Measurements from ENCODE around the gene PLCG2. TPM values are rescaled to one million over a fixed set of nuclear protein-coding genes. Genes with fewer than 3 reads are reported as not detected.

The PLCG2 gene
- total and polyA plus RNA-seq, 9 donors = 4.6 to 7.6 (median 5.3) TPM

GRCh38 chr16:81767987-81768592, 11.0 kb upstream of the PLCG2 start:
- Histone ChIP-seq H3K4me1 (ENCODE audit: control insufficient read depth, insufficient read depth, low read length) (no peaks in the 10 kb centered on the region), H3K27me3 (ENCODE audit: control insufficient read depth, insufficient read depth, low read length) (no peaks in the 10 kb centered on the region), H3K27ac (ENCODE audit: low read length) (no peak overlapping the region), H3K9me3 (replicated peaks; ENCODE audit: control insufficient read depth, low read depth, low read length) (no peaks in the 10 kb centered on the region), H3K36me3 (ENCODE audit: control insufficient read depth, insufficient read depth, low read length) (no peaks in the 10 kb centered on the region), H3K4me3 (ENCODE audit: low read length) (no peak overlapping the region)
- WGBS (ENCODE audit: insufficient coverage) = 100% methylated on average over 1 of the region's 9 CpGs
- DNase-seq = no peak

- H3K4me3 ChIP-seq (ENCODE audit: low read length) = no peak overlapping the region
- no peak for DNase-seq
- no peaks in the 10 kb centered on the region for H3K27me3 ChIP-seq (ENCODE audit: control insufficient read depth, insufficient read depth, low read length)
- H3K36me3 ChIP-seq (ENCODE audit: control insufficient read depth, insufficient read depth, low read length) = no peaks in the 10 kb centered on the region
- 68% methylated on average over 4 of the region's 7 CpGs for WGBS (ENCODE audit: insufficient coverage)
- H3K27ac ChIP-seq (ENCODE audit: low read length) = no peak overlapping the region
- H3K4me1 ChIP-seq (ENCODE audit: control insufficient read depth, insufficient read depth, low read length) = no peaks in the 10 kb centered on the region
- no peaks in the 10 kb centered on the region for H3K9me3 ChIP-seq (replicated peaks; ENCODE audit: control insufficient read depth, low read depth, low read length)
Measured at GRCh38 chr16:81770008-81770407, 9.1 kb upstream of the PLCG2 start.

- Histone ChIP-seq H3K9me3 (replicated peaks; ENCODE audit: control insufficient read depth, low read depth, low read length) (no peaks in the 10 kb centered on the region), H3K36me3 (ENCODE audit: control insufficient read depth, insufficient read depth, low read length) (no peaks in the 10 kb centered on the region), H3K4me1 (ENCODE audit: control insufficient read depth, insufficient read depth, low read length) (peaks cover 3% of the 10 kb centered on the region), H3K4me3 (ENCODE audit: low read length) (no peak overlapping the region), H3K27me3 (ENCODE audit: control insufficient read depth, insufficient read depth, low read length) (peaks cover 17% of the 10 kb centered on the region), H3K27ac (ENCODE audit: low read length) (no peak overlapping the region)
- no peak for DNase-seq
- WGBS (ENCODE audit: insufficient coverage) = 51% methylated on average over 5 of the region's 7 CpGs
Measured at GRCh38 chr16:81774348-81774747, 4.7 kb upstream of the PLCG2 start.

- no peak overlapping the region for H3K27ac ChIP-seq (ENCODE audit: low read length)
- no peak for DNase-seq
- H3K4me1 ChIP-seq (ENCODE audit: control insufficient read depth, insufficient read depth, low read length) = peaks cover 3% of the 10 kb centered on the region
- no peak overlapping the region for H3K4me3 ChIP-seq (ENCODE audit: low read length)
- H3K9me3 ChIP-seq (replicated peaks; ENCODE audit: control insufficient read depth, low read depth, low read length) = no peaks in the 10 kb centered on the region
- H3K36me3 ChIP-seq (ENCODE audit: control insufficient read depth, insufficient read depth, low read length) = no peaks in the 10 kb centered on the region
- H3K27me3 ChIP-seq (ENCODE audit: control insufficient read depth, insufficient read depth, low read length) = peaks cover 29% of the 10 kb centered on the region
Measured at GRCh38 chr16:81775570-81775969, 3.5 kb upstream of the PLCG2 start.

- Histone ChIP-seq H3K27me3 (ENCODE audit: control insufficient read depth, insufficient read depth, low read length) (peaks cover 45% of the 10 kb centered on the region), H3K4me3 (ENCODE audit: low read length) (no peak overlapping the region), H3K36me3 (ENCODE audit: control insufficient read depth, insufficient read depth, low read length) (no peaks in the 10 kb centered on the region), H3K27ac (ENCODE audit: low read length) (no peak overlapping the region), H3K4me1 (ENCODE audit: control insufficient read depth, insufficient read depth, low read length) (peaks cover 3% of the 10 kb centered on the region), H3K9me3 (replicated peaks; ENCODE audit: control insufficient read depth, low read depth, low read length) (no peaks in the 10 kb centered on the region)
- WGBS (ENCODE audit: insufficient coverage) = 73% methylated on average over 6 of the region's 6 CpGs
- no peak for DNase-seq
Measured at GRCh38 chr16:81778231-81778630, 860 bp upstream of the PLCG2 start.

- Histone ChIP-seq H3K4me1 (ENCODE audit: control insufficient read depth, insufficient read depth, low read length) (peaks cover 5% of the 10 kb centered on the region), H3K27me3 (ENCODE audit: control insufficient read depth, insufficient read depth, low read length) (peaks cover 48% of the 10 kb centered on the region), H3K4me3 (ENCODE audit: low read length) (peak overlapping the region; percentile 38), H3K36me3 (ENCODE audit: control insufficient read depth, insufficient read depth, low read length) (no peaks in the 10 kb centered on the region), H3K9me3 (replicated peaks; ENCODE audit: control insufficient read depth, low read depth, low read length) (no peaks in the 10 kb centered on the region), H3K27ac (ENCODE audit: low read length) (no peak overlapping the region)
- DNase-seq = no peak
- 1% methylated on average over 50 of the region's 58 CpGs for WGBS (ENCODE audit: insufficient coverage)
Measured at GRCh38 chr16:81779536-81780320, 637 bp downstream of the PLCG2 start.

- no peaks in the 10 kb centered on the region for H3K36me3 ChIP-seq (ENCODE audit: control insufficient read depth, insufficient read depth, low read length)
- no peak for DNase-seq
- no peak overlapping the region for H3K27ac ChIP-seq (ENCODE audit: low read length)
- WGBS (ENCODE audit: insufficient coverage) = 60% methylated on average over 7 of the region's 8 CpGs
- no peak overlapping the region for H3K4me3 ChIP-seq (ENCODE audit: low read length)
- H3K4me1 ChIP-seq (ENCODE audit: control insufficient read depth, insufficient read depth, low read length) = peaks cover 5% of the 10 kb centered on the region
- peaks cover 48% of the 10 kb centered on the region for H3K27me3 ChIP-seq (ENCODE audit: control insufficient read depth, insufficient read depth, low read length)
- H3K9me3 ChIP-seq (replicated peaks; ENCODE audit: control insufficient read depth, low read depth, low read length) = no peaks in the 10 kb centered on the region
Measured at GRCh38 chr16:81780350-81780749, 1.3 kb downstream of the PLCG2 start.

GRCh38 chr16:81782236-81782635, 3.1 kb downstream of the PLCG2 start:
- no peak for DNase-seq
- 92% methylated on average over 2 of the region's 3 CpGs for WGBS (ENCODE audit: insufficient coverage)
- peaks cover 44% of the 10 kb centered on the region for H3K27me3 ChIP-seq (ENCODE audit: control insufficient read depth, insufficient read depth, low read length)
- H3K36me3 ChIP-seq (ENCODE audit: control insufficient read depth, insufficient read depth, low read length) = no peaks in the 10 kb centered on the region
- no peak overlapping the region for H3K27ac ChIP-seq (ENCODE audit: low read length)
- H3K4me3 ChIP-seq (ENCODE audit: low read length) = no peak overlapping the region
- H3K9me3 ChIP-seq (replicated peaks; ENCODE audit: control insufficient read depth, low read depth, low read length) = no peaks in the 10 kb centered on the region
- H3K4me1 ChIP-seq (ENCODE audit: control insufficient read depth, insufficient read depth, low read length) = peaks cover 5% of the 10 kb centered on the region

- 14% methylated on average over 1 of the region's 3 CpGs for WGBS (ENCODE audit: insufficient coverage)
- Histone ChIP-seq H3K27ac (ENCODE audit: low read length) (no peak overlapping the region), H3K9me3 (replicated peaks; ENCODE audit: control insufficient read depth, low read depth, low read length) (no peaks in the 10 kb centered on the region), H3K4me1 (ENCODE audit: control insufficient read depth, insufficient read depth, low read length) (peaks cover 3% of the 10 kb centered on the region), H3K27me3 (ENCODE audit: control insufficient read depth, insufficient read depth, low read length) (peaks cover 31% of the 10 kb centered on the region), H3K4me3 (ENCODE audit: low read length) (no peak overlapping the region), H3K36me3 (ENCODE audit: control insufficient read depth, insufficient read depth, low read length) (no peaks in the 10 kb centered on the region)
- no peak for DNase-seq
Measured at GRCh38 chr16:81784072-81784795, 5.1 kb downstream of the PLCG2 start.

- Histone ChIP-seq H3K27me3 (ENCODE audit: control insufficient read depth, insufficient read depth, low read length) (peaks cover 22% of the 10 kb centered on the region), H3K4me1 (ENCODE audit: control insufficient read depth, insufficient read depth, low read length) (peaks cover 3% of the 10 kb centered on the region), H3K36me3 (ENCODE audit: control insufficient read depth, insufficient read depth, low read length) (no peaks in the 10 kb centered on the region), H3K27ac (ENCODE audit: low read length) (no peak overlapping the region), H3K4me3 (ENCODE audit: low read length) (no peak overlapping the region), H3K9me3 (replicated peaks; ENCODE audit: control insufficient read depth, low read depth, low read length) (no peaks in the 10 kb centered on the region)
- DNase-seq = no peak
- 43% methylated on average over 3 of the region's 7 CpGs for WGBS (ENCODE audit: insufficient coverage)
Measured at GRCh38 chr16:81785138-81785924, 6.2 kb downstream of the PLCG2 start.
